Activated B cell treated with CpG ODN at 0.5 μM for 24 hours (primary cell): ENCODE results near the gene RIMBP2. TPM values are rescaled to one million over a fixed set of nuclear protein-coding genes. Genes with fewer than 3 reads are reported as not detected.

Experiments used
- ATAC-seq: fragments of 200-7000 bp; cut with Tn5 transposase; one replicate; pipeline ENCODE4 v1.10.0; 2021; ENCODE audit warnings: low read depth, mild to moderate bottlenecking, moderate library complexity
- CTCF ChIA-PET: fragments of 350-600 bp; sonication (Branson Sonifier 250); formaldehyde crosslinking; loops from one replicate; lab custom pipeline; 2021; ENCODE audit warnings: antibody characterized with exemption; lab: Charles Lee
- POLR2A ChIA-PET: fragments of 350-600 bp; sonication (Branson Sonifier 250); formaldehyde crosslinking; loops from one replicate; lab custom pipeline; 2021; ENCODE audit warnings: antibody characterized with exemption; lab: Charles Lee
- DNase-seq: peaks from one replicate; pipeline ENCODE4 v3.0.0; 2022
- H3K27ac Mint-ChIP-seq: one replicate; pipeline ENCODE4 v1.8.0; 2020; ENCODE audit warnings: mixed read lengths
- H3K27me3 Mint-ChIP-seq: one replicate; pipeline ENCODE4 v1.8.0; 2021; ENCODE audit warnings: mixed read lengths
- H3K36me3 Mint-ChIP-seq: one replicate; pipeline ENCODE4 v1.8.0; 2021; ENCODE audit warnings: low read depth, mixed read lengths
- H3K4me1 Mint-ChIP-seq: one replicate; pipeline ENCODE4 v1.8.0; 2021; ENCODE audit warnings: mixed read lengths
- H3K4me3 Mint-ChIP-seq: one replicate; pipeline ENCODE4 v1.8.0; 2020; ENCODE audit warnings: mild to moderate bottlenecking, mixed read lengths
- H3K9me3 Mint-ChIP-seq: one replicate; pipeline ENCODE4 v1.8.0; 2020; ENCODE audit warnings: mixed read lengths
- intact Hi-C: fragments of 100-400 bp; cut with micrococcal nuclease; formaldehyde crosslinking; loops from one replicate; pipeline ENCODE4 v1.15.1; 2024
- total RNA-seq: library from RNA; stranded (reverse); gene quantifications from 2 replicates; pipeline ENCODE4 v1.2.3, GENCODE V29; 2022
- TF ChIP-seq, protein P1 (sequence below): fragments of 200-600 bp; IDR thresholded peaks from one replicate; pipeline ENCODE4 v1.8.0; 2022; ENCODE audit warnings: antibody characterized with exemption, mild to moderate bottlenecking

Gene RIMBP2
- total RNA-seq, 1 donor from 2014 or later, result not detected

DNA sequence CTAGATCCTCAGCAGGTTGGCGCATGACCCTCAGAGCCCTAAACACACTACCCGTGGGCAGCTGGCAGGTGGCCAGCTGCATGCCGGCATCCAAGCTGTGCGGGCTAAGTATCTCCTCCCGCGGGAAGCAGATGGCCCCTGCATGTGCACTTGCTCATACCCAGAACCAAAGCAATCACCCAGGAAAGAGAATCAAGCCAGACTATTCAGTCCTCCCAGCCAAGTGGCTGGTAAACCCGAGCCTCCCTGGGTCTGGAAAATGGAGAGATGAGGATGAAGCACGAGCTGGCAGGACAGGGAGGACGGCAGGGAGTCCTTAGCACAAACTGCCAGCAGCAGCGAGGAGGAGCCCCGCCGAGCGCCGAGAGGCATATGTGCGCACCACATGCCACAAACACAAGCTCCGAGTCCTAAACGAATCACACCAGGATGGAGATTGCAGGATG lies 139.7 kb downstream of the RIMBP2 start:
- no peak overlapping the region for H3K4me3 Mint-ChIP-seq
- DNase-seq, result no peak
- no peak for ATAC-seq

DNA sequence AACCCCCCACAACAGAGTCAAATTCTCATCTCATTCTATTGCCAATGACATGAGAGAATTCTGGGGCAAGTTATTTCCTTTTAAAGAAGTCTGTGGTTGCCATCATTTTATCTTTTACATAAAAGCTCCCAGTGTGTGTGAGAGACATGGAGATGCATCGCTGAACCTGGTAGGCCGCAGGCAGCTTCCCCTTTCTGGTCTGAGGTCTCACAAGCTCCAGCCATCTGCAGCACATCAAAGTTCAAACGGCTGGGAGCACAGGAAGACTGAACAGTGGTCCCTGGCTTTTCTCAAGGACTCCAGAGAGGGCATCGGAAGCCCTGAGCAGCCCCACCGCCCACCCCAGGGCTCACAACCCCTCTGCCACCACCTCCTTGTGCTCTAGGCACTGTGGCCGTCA lies 141.7 kb downstream of the RIMBP2 start:
- TF ChIP-seq, protein P1, sequence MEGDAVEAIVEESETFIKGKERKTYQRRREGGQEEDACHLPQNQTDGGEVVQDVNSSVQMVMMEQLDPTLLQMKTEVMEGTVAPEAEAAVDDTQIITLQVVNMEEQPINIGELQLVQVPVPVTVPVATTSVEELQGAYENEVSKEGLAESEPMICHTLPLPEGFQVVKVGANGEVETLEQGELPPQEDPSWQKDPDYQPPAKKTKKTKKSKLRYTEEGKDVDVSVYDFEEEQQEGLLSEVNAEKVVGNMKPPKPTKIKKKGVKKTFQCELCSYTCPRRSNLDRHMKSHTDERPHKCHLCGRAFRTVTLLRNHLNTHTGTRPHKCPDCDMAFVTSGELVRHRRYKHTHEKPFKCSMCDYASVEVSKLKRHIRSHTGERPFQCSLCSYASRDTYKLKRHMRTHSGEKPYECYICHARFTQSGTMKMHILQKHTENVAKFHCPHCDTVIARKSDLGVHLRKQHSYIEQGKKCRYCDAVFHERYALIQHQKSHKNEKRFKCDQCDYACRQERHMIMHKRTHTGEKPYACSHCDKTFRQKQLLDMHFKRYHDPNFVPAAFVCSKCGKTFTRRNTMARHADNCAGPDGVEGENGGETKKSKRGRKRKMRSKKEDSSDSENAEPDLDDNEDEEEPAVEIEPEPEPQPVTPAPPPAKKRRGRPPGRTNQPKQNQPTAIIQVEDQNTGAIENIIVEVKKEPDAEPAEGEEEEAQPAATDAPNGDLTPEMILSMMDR, result no peak
- Mint-ChIP-seq H3K27ac (no peak overlapping the region), H3K4me3 (no peak overlapping the region), H3K36me3 (no peaks in the 10 kb centered on the region), H3K27me3 (no peaks in the 10 kb centered on the region), H3K9me3 (peaks cover 3% of the 10 kb centered on the region), H3K4me1 (no peaks in the 10 kb centered on the region)
- ATAC-seq (no peak), DNase-seq (no peak)
- ChIA-PET CTCF (no interaction called here), POLR2A (no interaction called here)
- intact Hi-C loops, result no loop called here

More for the DNA sequence above, 139.7 kb downstream of the RIMBP2 start:
- intact Hi-C loops, result no loop called here
- no peaks in the 10 kb centered on the region for H3K9me3 Mint-ChIP-seq
- TF ChIP-seq, protein P1, result no peak
- no peak overlapping the region for H3K27ac Mint-ChIP-seq
- POLR2A ChIA-PET, result no interaction called here
- no peaks in the 10 kb centered on the region for H3K36me3 Mint-ChIP-seq
- H3K4me1 Mint-ChIP-seq, result no peaks in the 10 kb centered on the region
- H3K27me3 Mint-ChIP-seq, result no peaks in the 10 kb centered on the region
- CTCF ChIA-PET, result no interaction called here

DNA sequence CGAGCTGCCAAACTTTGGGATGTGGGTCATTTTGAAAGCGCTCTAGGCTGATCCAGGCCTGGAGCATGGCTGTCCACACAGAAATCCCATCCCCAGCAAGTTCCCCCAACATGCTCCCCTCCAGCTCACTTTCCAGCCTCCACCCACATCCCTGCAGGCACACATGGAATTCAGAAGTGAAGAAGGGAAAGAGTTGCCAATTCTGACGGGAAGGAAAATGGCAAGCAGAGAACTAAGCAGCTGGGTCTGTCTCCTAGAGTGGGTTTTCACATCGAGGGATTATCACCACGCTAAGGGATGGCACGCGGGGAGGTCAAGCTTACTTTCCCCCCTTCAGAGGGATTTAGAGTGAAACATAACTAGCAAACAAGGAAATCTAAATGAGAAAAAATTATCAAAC lies 142.3 kb downstream of the RIMBP2 start:
- no peak overlapping the region for H3K27ac Mint-ChIP-seq
- H3K4me1 Mint-ChIP-seq, result no peaks in the 10 kb centered on the region
- intact Hi-C loops, result no loop called here
- no peak overlapping the region for H3K4me3 Mint-ChIP-seq
- ChIA-PET POLR2A (no interaction called here), CTCF (no interaction called here)
- H3K9me3 Mint-ChIP-seq, result peaks cover 4% of the 10 kb centered on the region
- DNase-seq, result no peak
- ATAC-seq, result no peak
- no peaks in the 10 kb centered on the region for H3K27me3 Mint-ChIP-seq
- TF ChIP-seq, protein P1, result no peak
- H3K36me3 Mint-ChIP-seq, result no peaks in the 10 kb centered on the region

DNA sequence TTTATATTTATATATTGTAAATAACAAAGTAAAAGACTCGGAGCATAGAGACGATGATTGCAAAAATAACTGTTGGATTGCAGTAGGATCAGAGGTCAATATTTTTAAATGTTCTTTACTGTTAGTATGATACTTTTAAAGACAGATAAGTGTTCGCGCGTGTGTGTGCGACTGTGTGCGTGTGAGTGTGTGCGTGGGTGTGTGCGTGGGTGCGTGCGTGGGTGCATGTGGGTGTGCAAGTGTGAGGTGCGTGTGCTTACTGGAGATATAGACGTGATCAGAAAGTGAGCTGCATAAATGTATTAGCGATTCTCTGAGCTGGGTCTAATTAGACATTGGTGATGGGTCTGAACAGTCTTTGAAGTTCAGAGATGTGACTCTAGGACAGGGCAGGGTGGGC lies 142.9 kb downstream of the RIMBP2 start:
- TF ChIP-seq, protein P1, result no peak
- H3K9me3 Mint-ChIP-seq, result peaks cover 4% of the 10 kb centered on the region
- H3K4me3 Mint-ChIP-seq, result no peak overlapping the region
- DNase-seq, result no peak
- ATAC-seq, result no peak
- ChIA-PET POLR2A (no interaction called here), CTCF (no interaction called here)
- no peaks in the 10 kb centered on the region for H3K27me3 Mint-ChIP-seq
- no peaks in the 10 kb centered on the region for H3K4me1 Mint-ChIP-seq
- no peaks in the 10 kb centered on the region for H3K36me3 Mint-ChIP-seq
- H3K27ac Mint-ChIP-seq, result no peak overlapping the region
- intact Hi-C loops, result no loop called here

GRCh38 chr12:130572553-130572952 lies 143.5 kb downstream of the RIMBP2 start:
- intact Hi-C loops, result no loop called here
- H3K9me3 Mint-ChIP-seq, result peaks cover 4% of the 10 kb centered on the region
- DNase-seq, result no peak
- POLR2A ChIA-PET, result no interaction called here
- no peaks in the 10 kb centered on the region for H3K4me1 Mint-ChIP-seq
- no peaks in the 10 kb centered on the region for H3K27me3 Mint-ChIP-seq
- TF ChIP-seq, protein P1, result no peak
- no peak for ATAC-seq
- CTCF ChIA-PET, result no interaction called here
- H3K27ac Mint-ChIP-seq, result no peak overlapping the region
- H3K4me3 Mint-ChIP-seq, result no peak overlapping the region
- no peaks in the 10 kb centered on the region for H3K36me3 Mint-ChIP-seq
